Activated T-cell treated with anti-CD3 and anti-CD28 coated beads for 1 hour (primary cell): ENCODE measurements around the gene WDR35.
"Not testable (repeated sequence)": the region's sequence is repeated elsewhere in the genome, so short reads cannot be mapped to it uniquely, and the experiment has no call there.

Experiments used
- DNase-seq: peaks from one replicate; pipeline ENCODE4 v3.0.0-alpha.2; 2020; ENCODE audit warnings: low read depth

WDR35 gene

DNA sequence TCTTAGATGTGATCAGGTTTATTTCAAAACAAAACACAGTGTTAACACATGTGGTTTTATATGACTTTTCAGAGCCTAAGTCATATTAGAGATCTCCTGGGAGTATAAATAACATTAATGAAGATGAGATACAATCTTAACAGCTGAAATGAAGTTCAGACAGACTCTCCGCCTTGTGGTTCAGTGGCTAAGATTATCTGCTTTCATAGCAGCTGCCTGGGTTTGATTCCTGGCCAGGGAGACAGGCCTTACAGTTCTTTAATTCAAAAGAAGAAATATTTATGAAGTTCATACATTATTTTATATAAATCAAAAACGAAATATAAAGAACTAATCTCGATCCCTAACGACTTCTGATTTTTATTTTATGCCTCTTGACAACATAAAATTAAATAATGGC, 52.9 kb downstream of the WDR35 start:
- DNase-seq, result no peak

DNA sequence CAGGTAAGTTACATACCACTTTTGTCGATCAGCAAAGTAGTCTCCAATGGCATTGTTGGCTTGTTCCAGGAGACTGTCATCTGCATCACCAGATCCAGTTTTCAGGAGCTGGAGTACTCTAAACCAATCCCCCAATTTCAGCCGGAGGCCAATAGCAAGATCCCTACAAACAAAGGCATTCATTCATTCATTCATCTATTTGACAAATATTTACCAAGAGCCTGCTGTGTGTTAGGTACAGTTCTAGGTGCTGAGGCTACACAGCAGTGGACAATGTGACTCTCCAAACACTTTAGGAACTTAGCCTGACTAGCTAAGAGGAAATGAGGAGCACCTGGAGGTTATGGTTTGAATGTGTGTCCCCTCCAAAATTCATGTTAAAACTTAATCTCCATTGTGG, 53.7 kb downstream of the WDR35 start:
- DNase-seq, result no peak

DNA sequence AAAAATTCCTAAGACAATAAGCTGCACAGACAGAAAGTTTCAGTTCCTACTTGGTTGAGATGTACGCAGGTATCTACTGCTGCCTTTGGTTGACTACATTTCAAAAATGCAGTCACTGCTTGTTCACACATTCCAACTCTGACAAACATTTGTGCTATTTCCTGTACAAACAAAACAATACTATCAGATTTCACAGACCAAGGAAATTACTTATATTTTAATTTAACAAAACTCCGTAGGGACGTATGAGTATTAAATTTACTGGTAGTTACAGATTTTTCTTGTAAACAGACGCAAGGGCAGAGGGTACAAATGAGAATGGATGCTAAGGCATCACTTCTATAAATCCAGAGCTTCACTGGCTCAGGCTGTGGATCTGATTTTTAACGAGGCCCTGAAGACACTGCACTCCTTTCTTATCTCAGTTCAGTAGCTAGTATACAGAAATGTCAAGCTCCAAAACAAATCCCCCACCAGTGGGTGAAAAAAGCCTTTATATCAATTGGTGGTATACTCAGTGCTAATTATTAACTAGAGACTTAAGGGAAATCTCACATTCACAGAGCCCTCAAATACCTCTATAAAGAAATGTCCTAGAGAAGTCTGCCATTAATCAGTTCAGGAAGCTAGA, 56.4 kb downstream of the WDR35 start:
- DNase-seq, result no peak

DNA sequence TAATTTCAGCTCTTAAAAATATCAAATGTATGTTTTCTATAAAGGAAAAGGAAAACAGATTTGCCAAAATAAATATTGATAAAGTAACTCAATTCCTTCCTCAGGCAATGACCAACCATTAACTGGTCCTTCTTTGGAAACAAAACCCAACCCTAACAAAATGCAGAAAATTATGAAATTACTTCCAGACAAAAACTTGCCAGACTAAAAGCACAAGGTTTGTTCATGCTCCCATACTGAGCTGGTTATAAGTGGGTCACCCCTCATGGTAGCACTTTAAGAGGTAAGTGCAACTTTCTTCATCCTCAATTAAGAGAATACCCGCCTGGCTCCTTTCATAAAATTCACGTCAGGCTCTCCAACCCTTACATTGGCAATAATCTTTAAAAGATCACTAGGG, 57.0 kb downstream of the WDR35 start:
- DNase-seq, result no peak

DNA sequence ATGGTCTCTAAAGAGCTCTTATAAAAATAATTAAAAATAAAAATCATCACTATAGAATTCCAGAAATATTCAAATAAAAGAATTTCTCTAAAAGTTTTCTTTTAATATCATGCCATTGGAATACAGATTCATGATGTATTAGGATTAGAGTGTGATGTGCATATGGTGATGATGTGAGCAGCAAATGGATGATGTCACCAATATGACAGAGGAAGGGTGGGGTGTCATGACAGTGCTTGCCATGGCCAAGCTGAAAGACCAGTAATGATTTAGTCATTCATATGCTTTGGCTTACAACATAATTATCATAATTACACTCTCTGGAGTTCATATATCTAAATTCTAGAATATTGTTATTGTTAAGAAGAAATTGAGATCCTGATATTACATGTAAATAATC, 60.7 kb downstream of the WDR35 start:
- no peak for DNase-seq

DNA sequence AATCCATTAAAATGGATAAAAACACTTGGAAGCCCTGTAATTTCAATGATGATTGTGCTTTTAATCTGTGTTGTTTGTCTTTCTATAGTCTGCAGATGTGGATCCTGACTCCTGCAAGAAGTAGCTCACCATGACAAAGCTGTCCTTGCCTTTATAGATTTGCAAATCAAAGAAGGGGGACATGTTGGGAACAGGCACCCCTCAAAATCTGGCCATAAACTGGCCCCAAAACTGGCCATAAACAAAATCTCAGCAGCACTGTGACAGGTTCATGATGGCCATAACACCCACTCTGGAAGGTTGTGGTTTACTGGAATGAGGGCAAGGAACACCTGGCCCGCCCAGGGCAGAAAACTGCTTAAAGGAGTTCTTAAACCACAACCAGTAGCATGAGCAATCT, 62.1 kb downstream of the WDR35 start:
- not testable (repeated sequence) for DNase-seq

DNA sequence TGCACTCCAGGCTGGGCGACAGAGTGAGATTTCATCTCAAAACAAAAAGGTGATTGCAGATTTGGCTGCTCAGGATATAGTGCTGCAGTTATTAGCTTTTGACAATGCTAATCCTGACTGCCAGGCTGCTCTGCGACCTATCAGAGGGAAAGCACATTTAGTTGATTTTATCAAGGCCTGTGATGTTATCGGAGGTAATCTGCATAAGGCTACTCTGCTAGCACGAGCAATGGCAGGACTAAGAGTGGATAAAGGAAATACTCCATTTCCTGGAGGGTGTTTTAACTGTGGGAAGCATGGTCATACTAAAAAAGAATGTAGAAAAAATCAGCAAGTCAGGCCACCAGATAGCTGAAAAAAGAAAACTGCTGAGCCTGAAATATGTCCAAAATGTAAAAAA, 65.4 kb downstream of the WDR35 start:
- not testable (repeated sequence) for DNase-seq

DNA sequence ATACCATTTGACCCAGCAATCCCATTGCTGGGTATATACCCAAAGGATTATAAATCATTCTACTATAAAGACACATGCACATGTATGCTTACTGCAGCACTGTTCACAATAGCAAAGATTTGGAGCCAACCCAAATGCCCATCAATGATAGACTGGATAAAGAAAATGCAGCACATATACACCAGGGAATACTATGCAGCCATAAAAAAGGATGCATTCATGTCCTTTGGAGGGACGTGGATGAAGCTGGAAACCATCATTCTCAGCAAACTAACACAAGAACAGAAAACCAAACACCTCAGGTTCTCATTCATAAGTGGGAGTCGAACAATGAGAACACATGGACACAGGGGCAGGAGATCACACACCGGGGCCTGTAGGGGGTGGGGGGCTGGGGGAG, 67.7 kb downstream of the WDR35 start:
- not testable (repeated sequence) for DNase-seq

DNA sequence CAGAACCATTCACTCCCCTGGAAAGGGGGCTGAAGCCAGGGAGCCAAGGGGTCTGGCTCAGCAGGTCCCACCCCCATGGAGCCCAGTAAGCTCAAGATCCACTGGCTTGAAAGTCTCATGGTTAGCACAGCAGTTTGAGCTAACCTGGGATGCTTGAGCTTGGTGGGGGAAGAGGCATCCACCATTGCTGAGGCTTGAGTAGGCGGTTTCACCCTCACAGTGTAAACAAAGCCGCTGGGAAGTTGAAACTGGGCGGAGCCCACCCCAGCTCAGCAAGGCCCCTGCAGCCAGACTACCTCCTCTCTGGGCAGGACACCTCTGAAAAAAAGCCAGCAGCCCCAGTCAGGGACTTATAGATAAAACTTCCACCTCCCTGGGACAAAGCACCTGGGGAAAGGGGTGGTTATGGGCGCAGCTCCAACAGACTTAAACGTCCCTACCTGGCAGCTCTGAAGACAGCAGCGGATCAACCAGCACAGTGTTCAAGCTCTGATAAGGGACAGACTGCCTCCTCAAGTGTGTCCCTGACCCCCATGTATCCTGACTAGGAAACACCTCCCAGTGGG, 73.4 kb downstream of the WDR35 start:
- DNase-seq, result no peak

DNA sequence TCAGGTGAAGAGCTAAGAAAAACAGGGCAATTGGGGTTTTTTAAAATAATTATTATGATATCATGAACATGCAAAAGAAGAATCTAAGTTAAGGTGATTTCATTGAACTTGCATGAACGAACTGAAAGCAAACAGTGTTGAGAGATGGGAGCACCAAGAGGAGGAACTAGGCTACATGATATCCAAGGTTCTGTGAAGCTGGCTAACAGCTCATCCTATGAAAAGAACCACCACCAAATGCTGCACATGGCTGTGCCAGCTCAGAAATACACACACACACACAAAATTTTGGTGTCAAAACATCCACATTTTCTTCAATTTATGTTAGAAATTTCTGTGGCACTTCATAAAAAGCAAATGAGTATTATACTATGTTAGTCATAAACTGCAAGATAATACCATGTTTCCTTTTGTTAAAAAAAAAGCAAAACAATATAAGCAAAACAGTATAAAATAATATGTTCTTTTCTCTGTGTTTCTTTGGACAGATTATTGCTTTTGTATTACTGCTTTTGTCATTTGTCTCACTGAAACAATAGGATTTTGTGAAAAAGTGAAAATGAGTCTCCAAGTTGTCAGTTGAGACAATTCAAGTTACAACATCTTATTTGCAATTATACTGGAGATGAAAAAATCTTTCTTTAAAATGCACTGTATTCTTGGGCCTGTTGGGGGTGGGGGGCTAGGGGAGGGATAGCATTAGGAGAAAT, 75.5 kb downstream of the WDR35 start:
- DNase-seq, result no peak

DNA sequence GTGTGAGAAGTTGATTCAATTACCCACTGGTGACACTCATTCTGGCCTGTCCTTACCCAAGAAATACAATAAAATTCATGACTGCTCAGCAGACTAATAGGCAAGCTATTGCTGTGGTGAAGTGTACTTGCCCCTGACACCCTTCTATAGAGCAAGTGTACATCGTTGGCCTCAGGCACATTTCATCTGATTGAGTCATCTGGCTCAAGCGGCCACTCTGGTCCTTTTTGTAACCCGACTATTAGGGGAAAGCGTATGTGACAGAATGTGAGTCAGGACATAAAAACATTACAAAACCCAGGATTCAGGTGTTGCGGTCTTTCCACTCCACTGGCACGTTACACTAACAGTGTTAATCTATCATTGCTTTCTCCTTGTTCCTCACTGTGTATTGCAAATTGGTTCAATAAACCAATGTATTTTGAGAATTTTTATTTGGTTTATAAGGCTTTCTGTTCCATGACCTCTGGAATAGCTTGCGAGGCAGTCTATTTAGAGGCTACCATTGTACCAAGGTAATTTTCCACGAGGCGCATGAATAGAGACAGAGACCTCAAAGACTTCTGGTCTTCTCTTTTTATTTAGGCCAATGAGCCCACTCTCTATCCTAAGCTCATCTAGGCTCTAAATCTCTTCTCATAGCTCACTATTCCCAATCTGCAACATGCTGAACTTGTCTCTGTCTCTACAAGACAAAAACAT, 77.9 kb downstream of the WDR35 start:
- no peak for DNase-seq

DNA sequence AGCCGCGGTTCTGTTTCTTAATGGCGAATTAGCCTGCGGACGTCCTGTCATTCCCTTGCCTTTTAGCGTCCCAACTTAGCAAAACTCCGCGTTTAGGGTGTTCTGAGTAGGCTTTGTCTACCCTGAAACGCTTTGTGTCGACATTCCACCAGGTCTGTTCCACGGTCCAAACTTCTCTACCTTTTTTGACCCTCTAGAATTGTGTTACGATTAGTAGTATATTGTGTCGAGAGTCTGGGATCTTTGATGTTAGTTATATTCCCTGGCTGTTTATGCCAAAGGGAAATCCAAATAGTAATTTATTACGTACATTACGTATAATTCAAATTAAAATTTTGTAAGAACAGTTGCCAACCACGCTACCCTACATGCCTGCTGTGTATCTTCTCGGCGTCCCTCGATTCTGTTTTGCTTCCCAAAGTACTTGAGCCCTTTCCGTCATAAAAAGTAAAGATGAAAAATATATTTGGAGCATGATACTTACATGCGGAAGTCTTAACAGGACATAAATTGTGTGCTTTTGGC, 87.6 kb downstream of the WDR35 start:
- DNase-seq, result no peak

DNA sequence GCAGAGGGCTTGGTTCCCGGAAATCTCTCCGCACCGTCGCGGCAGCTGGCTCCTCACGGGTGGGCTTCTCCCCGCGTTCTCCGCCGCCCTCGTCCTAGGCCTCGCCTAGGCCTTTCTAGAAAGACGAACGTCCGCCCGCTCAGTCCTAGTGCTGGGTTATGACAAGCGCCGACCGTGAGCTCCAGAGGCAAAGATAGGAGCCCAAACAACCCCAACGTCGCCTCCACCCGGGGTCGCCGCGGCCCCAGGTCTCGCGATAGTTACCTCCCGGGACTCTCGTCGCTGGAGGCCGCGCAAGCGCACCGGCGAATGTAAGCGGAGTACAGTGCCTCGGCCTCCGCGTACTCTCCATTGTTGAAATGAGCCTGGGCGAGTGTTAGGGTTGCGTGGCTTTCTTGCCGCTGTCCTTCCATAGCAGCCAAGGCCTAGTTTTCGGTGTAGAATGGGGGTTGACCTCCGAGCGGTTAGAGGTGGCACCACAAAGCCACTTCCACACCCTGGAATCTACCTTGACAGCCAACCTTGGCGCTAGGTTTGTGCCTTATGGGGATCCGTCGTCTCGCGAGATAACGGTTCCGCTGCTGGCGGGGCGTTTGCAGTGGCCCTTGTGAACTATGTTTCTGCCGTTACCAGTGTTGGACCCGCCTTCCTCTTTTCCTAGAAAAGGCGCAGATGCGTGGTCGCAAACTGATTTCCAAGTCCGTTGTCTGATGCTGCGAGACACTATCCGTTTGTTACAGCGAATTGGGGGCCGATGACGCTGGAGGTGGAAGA, 88.3 kb downstream of the WDR35 start, which contains the start of gene TTC32:
Gene TTC32 (minus strand): TSS at position 542 of the 774 bp plus-strand sequence. CDS start 129 bp downstream, at position 413.
- DNase-seq, result peak; percentile 90

DNA sequence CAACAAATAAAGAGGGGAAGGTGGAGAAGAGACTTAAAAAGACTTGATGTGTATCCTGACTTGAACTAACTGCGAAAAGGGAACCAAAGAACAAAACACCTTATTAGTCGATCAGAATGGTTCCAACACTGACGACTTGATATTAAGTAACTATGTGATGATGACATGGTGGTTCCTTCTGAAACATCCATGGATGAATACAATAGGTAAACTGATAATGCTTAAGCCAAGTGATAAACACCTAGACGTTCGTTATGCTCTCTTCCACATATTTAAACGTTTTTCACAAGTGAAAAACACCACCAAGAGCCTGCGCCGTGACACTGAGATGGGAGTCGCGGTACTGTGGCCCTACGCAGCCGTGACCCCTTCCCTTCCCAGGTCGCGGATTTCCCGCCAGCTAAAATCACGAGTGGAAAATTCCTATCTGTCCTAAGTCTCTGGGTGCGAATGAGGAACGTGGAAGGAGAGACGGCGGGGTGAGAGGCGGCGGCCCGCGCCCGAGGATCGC, 88.9 kb downstream of the WDR35 start:
- no peak for DNase-seq

DNA sequence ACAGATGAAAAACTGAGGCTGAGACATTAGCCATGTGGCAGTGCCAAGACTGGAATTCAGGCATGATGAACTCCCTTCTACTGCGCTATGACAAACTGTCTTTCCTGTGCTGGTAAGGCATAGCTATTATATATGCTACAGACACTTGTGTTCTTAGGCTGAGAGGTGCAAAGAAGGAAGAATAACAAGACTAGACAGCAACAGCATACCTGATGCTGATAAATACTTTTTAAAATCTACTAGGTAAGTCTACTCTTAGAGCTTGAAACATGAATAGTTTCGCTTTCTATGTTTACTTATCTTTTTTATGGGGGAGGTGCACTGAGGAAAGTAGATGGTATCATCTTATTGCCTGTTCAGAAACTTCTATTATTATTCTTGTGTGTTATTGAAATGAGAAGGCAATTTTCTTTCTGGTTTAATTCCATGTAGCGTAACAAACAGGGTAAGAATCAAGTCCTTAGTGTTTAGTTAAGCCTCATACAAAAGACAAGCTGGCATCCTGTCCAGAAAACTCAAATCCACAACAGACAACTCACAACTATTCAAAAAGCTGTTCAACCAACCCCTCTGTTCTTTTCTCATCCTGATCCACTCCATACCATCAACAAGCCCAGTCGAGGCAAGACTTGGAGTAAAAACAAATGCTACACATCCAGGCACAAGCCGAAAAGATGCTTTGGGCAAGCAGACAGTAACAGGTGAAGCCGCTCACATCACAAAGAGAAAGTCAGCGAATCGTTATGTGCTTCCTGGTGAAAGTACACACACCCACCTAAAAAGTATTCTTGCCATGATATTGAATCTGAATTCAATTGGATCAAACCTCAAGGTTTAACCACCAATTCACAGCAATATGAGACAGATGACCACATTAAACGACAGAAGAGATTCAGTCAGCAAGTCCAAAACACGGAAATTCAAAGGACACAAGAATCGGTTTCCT, 89.6 kb downstream of the WDR35 start:
- no peak for DNase-seq

DNA sequence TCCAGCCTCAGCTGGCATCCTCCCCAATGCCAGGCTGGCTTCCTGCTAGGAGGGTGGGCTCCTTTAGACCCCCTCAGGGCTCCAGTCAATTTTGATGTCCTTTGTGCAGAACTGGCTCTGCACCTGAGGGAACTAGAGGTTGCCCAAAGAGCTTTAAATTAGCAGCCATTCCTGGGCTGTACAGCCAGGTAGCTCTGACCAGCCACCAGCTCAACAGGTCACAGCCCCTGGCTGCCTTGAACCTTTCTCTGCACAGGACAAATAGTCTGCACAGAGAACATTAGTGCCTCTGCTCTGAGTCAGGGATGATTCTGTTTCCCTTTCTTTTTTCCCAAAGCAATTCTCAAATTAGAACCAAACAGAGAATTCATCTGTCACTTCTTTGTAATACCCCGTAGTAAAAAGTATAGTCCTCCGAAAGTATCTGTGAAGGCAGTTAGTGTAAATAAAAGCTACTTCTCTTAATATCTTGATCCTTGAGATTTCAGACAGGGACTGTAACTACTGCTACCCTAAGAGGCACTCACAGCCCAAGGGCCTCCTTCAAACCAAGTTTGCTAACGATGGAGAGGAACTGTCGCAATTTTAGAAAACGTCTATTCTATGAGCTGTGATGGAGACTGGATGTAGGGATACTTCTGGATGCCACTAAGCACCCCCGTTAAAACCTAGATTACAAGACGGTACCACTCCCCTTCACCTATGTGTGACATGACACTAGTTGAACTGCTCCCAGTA, 91.1 kb downstream of the WDR35 start:
- DNase-seq, result no peak

DNA sequence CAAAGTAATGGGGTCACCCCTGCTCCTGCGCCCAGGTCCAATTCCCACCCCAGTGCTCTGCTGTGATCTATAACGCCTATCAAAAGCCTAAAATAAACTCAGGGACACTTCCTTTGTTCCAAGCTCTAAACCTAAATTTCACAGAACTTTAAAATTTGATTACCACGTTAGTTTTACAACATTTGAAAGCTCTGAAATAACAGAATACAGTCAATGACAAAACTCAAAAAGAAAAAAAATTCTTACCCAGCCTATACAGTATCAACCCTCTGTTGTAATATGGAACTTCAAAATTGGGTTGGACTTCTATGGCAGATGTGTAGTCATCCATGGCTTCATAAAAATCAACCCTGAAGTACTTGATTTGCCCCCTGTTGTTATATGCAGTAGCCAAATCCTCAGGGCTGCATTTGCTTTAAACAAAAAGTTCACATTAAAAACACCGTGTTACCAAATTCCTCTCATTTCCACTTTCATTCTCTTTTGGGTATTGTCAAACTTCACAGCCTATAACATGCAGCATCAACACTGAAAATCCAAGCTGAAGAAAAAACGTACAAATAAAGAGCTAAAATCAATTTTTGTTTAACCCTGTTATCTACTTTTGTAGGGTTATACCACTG, 92.2 kb downstream of the WDR35 start:
- DNase-seq, result no peak

DNA sequence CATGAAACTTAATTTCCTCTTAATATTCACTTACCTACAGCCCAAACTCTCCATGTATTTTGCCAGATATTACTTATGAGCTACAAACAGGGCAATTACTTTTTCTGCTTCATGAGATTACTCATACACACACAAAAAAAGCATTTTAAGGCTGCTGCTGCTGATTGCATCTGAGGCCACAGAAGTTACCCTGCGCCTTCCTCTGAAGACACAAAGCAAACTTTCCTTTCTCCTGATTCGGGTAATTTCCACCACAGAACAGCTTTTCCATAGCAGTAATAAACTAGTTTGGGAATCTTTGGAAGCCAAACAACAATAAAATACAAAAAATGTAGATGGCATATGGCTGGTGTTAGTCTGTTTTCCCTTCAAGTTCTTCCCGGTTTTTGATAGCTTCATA, 94.4 kb downstream of the WDR35 start:
- no peak for DNase-seq

DNA sequence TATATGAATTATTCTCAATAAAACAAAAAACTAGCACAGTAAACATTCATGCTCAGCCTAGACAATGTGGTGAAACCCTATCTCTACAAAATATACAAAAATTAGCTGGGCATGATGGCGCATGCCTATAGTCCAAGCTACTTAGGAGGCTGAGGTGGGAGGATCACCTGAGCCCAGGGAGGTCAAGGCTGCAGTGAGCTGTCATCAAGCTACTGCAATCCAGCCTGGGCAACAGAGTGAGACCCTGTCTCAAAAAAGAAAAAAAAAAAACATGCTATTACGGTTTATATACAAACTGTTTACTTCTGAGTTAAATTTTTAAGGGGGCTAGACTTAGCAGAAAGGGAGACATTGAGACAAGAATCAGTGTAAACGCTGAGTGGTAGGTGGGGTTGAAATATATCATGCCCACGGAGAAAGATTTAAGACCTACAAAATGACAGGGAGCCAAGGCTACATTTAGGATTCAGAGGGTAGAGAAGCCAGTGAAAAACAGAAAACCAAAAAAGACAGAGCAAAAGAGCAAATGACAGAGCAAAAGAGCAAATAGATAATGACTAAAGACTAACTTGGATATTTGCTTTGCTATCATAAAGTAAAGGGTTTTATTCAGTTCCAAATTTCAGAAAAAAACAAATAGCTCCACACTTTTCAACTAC, 95.6 kb downstream of the WDR35 start:
- DNase-seq, result no peak
